Activated CD4-positive, alpha-beta T cell treated with anti-CD3 and anti-CD28 coated beads, Interleukin-2, amount 50 U/mL, for 1 hour (primary cell): Measurements from ENCODE around the gene FOXD4L6.
"Not testable (repeated sequence)": the region's sequence is repeated elsewhere in the genome, so short reads cannot be mapped to it uniquely, and the experiment has no call there.

Source experiments
- DNase-seq: peaks from one replicate; pipeline ENCODE4 v3.0.0-alpha.2; 2020

The FOXD4L6 gene

GRCh38 chr9:41128581-41128980, at the start of gene FOXD4L6:
TSS of gene FOXD4L6 (minus strand) at chr9:41128681. CDS start at chr9:41128383, 298 bp downstream.
- not testable (repeated sequence) for DNase-seq

DNA sequence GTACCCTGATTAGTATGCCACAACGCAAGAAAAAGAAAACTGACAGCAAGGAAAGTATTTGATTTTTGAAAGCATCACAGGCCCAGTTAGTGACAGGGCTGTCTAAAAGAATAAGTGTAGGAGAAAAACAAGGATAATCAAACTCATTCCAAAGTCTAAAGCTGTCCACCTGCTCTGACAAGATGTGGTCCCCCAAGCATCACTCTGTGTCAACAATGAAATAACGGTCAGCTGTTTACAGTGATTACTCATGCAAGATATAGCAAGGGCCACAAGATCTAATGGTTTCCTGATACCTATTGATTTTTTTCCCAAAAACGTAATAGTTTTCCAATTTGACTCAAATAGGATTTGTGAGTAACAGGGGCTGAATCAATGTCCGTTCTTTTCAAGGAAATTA, 46.5 kb upstream of the FOXD4L6 start:
- DNase-seq: not testable (repeated sequence)

DNA sequence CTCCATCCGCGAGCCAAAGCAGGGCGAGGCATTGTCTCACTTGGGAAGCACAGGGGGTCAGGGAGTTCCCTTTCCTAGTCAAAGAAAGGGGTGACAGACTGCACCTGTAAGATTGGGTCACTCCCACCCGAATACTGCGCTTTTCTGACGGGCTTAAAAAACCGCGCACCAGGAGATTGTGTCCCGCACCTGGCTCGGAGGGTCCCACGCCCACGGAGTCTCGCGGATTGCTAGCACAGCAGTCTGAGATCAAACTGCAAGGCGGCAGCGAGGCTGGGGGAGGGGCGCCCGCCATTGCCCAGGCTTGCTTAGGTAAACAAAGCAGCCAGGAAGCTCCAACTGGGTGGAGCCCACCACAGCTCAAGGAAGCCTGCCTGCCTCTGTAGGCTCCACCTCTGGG, 21.6 kb upstream of the FOXD4L6 start:
- not testable (repeated sequence) for DNase-seq

DNA sequence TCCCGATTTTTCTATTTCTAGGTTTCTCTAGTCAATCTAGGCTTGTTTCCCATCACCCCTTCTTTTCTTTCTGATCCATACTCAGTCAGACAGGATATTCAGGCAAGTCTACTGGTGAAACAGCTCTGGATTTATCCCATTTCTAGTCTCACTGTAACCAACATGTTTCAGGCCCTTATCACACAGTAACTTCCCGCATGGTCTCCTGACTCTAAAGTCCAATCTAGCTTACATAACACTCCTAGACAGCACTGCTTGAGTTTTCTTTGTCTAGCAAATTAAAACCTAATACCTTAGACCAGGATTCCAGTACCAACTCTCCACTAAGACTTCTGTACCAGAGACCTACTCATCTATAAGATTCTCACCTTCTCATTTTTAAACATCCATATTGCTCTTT, 13.4 kb upstream of the FOXD4L6 start:
- DNase-seq: not testable (repeated sequence)

DNA sequence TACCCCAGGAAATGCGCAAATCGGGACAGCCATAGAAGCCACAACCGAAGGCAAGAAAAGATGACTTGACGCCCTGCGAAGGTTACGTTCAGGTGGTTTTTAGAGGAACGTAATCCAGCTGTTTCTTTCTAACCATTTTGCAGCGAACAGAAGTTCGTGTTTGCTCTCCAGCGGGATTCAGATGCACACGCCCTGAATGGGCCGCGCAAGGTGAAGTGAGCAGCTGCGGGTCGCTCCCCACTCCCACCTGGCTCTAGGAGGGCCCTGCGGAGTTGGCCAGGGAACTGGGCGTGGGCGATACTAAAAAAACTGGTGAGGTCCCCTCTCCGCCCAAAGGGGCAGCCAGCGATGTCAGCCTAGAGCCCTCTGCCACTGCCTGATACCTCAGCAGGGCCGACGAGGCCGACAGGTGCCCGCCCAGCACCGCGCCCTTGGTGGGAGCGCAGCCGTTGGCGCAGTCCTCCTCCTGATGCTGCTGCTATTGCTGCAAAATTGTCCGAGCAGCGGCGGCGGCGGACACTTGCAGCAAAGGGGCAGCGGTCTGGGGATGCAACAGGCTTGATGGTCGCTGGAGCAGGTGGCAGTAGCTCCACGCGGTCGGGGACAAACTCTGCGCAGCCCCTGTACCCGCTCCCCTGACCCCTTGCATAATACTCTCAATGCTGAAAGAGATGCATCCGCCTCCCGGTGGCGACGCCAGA, 1.6 kb downstream of the FOXD4L6 start:
- DNase-seq: not testable (repeated sequence)

- DNase-seq: not testable (repeated sequence)
These were observed 2.5 kb downstream of the FOXD4L6 start for GRCh38 chr9:41125936-41126335.

DNA sequence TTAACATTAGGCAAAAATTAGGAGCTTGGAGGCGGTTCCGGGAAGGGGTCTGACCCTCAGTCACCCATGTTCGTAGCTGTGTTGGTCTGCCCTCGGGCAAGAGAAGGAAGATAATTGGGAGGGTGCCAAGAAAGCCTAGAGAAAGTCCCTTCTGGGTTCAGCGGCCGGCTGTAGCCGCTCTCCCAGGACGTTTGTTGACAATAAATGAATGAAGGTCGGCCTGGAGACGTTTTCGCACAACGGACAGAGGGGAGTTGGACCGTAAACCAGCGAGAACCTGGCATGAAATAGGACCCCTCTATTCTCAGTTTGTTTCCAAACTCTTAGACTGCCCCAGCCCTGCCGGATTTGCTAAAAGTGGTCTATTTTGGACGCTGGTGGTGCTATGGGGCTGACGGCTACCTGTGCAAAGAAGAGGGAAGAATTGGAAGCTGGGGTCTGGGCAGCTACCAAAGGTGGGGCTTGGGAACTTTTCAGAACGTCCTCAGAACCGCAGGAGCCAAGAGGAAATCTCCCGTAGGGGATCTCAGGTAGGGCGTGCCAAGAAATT, 3.3 kb downstream of the FOXD4L6 start:
- not testable (repeated sequence) for DNase-seq

DNA sequence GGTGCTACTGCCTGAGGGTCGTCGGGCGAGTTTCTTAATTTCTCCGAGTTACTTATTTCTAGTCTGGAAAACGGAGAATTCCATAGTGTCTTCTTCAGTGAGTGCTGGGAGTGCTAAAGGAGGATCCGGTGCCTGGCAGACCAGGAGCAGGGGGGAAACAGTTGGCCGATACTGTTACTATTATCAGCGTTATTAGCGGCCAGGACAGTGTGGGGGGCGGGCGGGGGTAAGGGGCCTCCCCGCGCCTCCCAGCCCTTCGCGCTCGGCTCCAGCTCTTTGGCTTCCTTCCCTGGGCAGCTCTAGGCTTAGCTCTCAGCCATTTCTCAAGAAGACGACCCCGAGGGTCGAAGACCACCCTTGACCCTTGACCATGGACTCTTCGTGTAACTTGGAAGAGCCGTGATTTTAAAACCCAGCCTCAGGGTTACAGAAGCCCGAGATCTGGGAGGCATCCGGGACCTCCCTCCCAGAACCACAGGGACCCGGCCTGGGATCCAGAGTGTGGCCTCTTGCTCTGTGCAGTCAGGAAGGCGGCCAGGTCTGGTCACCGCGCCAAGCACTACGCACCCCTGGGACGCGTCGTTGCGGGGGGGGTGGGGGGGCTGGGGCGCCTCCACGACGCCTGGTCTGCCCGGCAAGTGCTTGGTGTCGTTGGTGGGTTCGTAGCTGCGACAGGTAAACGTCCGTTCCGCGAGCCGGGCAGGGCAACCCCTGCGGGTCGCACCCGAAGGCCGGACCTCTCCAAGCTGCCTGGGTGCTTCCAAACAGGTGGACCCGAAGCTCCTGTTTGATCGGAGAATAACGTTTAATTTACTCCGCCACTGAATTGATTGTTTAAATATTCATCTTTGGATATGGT, 4.0 kb downstream of the FOXD4L6 start:
- not testable (repeated sequence) for DNase-seq

GRCh38 chr9:41123812-41124211, 4.7 kb downstream of the FOXD4L6 start:
- DNase-seq: not testable (repeated sequence)

GRCh38 chr9:41123396-41123795, 5.1 kb downstream of the FOXD4L6 start:
- DNase-seq: not testable (repeated sequence)

DNA sequence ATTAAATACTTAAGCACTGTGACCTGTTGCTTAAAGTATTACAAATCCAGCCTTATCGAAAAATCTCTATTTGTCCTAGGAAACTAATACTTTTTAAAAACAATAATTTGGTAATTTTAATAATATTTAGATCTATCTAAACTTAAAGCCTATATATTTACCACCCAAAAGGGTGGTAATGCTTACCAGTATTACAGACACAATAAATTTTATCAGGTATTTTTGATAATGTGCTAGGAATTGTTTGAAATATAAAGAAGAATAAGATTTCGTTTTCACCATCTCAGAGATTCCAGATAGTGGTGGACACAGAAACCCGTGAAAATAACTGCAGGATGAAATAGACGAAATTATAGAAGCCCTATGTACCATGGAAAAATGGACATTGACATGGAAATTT, 7.8 kb downstream of the FOXD4L6 start:
- not testable (repeated sequence) for DNase-seq

DNA sequence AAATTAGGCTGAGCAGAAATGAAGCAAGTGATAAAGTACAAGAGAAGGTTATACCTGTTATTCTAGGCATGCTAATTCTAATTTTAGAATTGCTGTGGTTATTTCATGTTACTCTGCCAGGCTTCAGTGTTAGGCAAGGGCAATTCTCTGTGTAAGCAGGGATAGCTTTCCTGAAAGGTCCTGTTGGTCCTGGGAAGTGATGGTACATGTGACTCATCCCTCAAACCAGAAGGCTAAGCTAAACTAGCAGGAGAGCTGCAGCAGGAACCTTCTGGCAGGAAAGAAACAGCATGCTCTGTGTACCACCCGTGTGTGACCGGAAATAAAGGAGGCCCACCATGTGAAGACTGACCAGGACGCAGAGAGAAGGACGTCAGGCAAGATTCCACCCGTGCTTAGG, 8.8 kb downstream of the FOXD4L6 start:
- not testable (repeated sequence) for DNase-seq

DNA sequence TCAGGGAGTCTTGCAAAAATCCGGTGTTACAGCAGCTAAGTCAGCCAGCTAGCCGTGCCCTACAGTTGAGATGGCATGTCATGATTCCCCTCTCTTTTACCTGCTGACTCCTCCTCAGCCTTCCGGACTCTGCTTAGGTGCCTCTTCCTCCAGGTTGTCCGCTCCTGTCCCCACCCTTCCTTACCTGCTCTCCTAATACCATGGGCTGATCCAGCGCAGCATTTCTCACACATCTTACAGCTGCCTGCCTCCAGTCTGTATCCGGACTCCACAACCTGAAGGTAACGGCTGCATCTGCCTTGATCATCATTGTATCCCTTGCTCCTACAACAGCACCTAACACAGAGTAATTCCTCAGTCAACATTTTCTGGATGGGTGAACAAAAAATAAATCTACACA, 9.2 kb downstream of the FOXD4L6 start:
- DNase-seq: not testable (repeated sequence)

DNA sequence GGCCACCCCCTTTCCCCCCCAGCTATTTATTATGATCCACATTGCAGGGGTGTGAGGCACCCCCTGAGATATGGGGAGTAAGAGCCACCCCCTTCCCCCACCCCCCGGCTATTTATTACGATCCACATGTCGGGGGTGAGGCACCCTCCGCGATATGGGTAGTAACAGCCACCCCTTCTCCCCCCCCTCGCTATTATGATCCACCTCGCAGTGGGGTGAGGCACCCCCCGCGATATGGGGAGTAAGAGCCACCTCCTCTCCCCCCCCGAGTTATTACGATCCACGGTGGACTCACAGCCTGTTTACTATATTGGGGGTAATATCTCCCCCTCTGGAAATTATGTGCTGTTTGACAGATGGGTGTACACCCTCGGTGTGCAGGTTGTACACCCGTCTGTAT, 15.1 kb downstream of the FOXD4L6 start:
- DNase-seq: not testable (repeated sequence)

GRCh38 chr9:41111414-41111813, 17.1 kb downstream of the FOXD4L6 start:
- not testable (repeated sequence) for DNase-seq

DNA sequence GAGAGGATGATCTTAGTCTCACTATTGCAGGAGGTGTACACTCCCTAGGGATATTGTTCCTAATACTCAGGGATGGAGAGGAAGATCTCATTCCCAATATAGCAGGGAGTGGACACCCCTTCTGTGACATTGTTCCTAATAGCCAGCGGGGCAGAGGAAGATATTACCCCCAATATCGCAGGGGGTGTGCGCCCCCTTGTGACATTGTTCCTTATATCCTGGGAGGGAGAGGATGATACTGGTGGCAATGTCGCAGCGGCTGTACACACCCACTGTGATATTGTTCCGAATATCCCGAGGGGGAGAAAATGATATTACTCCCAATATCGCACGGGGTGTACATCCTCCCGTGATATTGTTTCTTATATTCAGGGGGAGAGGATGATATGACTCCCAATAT, 17.6 kb downstream of the FOXD4L6 start:
- DNase-seq: not testable (repeated sequence)

- not testable (repeated sequence) for DNase-seq
These were observed 19.2 kb downstream of the FOXD4L6 start for GRCh38 chr9:41109253-41109652.

DNA sequence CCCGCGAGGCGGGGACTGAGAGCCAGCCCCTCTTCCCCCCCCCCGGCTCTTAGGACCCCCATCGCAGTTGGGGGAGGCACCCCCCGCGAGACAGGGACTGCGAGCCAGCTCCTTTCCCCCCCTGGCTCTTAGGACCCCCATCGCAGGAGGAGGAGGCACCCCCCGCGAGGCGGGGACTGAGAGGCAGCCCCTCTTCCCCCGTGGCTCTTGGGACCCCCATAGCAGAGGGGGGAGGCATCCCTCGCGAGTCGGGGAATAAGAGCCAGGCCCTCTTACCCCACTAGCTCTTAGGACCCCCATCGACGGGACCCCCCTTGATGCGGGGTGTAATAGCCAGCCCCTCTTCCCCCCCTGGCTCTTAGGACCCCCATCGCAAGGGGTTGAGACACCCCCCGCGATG, 19.7 kb downstream of the FOXD4L6 start:
- not testable (repeated sequence) for DNase-seq

DNA sequence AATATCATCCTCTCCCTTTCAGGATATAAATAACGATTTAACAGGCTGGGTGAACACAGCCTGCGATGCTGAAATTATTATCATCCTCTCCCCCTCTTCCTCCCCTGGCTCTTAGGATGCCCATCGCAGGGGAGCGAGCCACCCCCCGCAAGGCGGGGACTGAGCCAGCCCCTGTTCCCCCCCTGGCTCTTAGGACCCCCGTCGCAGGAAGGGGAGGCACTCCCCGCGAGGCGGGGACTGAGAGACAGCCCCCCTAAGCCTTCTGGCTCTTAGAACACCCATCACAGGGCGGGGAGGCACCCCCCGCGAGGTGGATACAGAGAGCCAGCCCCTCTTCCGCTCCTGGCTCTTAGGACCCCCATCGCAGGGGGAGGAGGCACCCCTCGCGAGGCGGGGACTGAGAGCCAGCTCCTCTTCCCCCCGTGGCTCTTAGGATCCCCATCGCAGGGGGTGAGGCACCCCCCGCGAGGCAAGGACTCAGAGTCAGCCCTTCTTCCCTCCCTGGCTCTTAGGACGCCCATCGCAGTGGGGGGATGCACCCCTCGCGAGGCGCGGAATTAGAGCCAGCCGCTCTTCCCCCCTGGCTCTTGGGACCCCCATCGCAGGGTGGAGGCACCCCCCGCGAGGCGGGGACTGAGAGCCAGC, 21.9 kb downstream of the FOXD4L6 start:
- not testable (repeated sequence) for DNase-seq

GRCh38 chr9:41105557-41106253, 22.8 kb downstream of the FOXD4L6 start:
- DNase-seq: not testable (repeated sequence)

GRCh38 chr9:41104542-41104941, 23.9 kb downstream of the FOXD4L6 start:
- DNase-seq: not testable (repeated sequence)

DNA sequence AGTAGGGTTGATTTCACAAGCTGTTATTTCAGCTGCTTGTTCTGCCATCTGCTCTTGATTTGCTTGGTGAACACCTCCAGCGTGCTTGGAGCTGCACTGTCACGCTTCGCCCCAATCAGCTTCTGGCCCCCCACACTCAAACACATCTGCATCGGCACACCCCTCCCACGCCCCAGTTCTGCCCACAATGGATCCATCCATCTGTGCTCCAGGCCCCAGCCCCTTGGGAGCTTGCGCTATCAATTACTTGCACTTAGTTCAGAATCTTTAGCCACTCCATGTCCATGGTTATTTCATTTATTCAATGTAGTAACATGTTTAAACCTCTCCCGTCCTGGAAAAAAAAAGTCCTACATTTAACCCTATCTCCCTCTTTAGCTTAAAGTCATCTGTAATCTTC, 28.0 kb downstream of the FOXD4L6 start:
- not testable (repeated sequence) for DNase-seq
